ENCODE measurements around the gene R3HDM2. TPM values are rescaled to one million over a fixed set of nuclear protein-coding genes. Genes with fewer than 3 reads are reported as not detected.
A peak's percentile ranks its signal among the peaks of the same experiment; 100 is the strongest.

Gene R3HDM2
- total and polyA plus RNA-seq, 2 of the 13 experiments (the other 11 are each of a cell fraction or from before 2014, with no cell fraction given), result 11.1 to 23.5 TPM

DNA sequence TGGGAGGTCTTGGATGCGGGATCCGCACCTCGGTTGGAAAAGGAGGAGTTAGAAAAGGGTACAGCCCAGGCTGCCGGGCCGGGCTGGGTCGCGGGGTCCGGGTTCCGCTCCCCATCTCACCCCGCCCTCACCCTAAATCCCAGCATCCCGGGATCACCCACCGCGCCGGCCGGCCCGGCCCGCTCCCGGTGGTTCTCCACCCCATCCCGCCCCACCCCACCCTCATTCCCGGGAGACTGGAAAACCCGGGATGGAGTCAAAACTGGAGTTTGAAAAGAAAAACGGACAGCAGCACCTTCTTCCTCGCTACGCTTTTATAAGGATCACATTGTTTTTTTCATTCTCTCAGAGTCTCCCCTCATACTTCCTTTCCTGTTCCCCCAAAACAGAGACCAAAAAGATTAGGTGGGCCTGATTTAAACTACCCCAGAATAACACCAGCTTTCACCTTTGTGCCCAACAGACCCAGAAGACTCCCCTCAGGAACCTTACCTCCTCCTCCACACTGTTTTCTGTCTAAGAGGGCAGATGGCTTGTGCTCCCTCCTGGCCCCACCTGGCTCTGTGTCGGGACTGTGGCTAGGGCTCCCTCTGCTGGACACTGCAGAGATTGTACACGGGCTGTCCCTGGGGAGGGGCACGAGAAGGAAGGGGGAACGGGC, 31.5 kb upstream of the R3HDM2 start:
- Histone ChIP-seq H3K4me3 (replicated peaks in 1 of 3; ENCODE audit: insufficient read depth in 1 of 3, low read depth in 2 of 3, low read length in 3 of 3) (peak overlapping the region; percentile 53 to 94 (median 68)), H3K9me3 (ENCODE audit: low read length) (no peaks in the 10 kb centered on the region), H3K27me3 (ENCODE audit: control insufficient read depth in 1 of 2, insufficient read depth in 2 of 2, low read length in 2 of 2) (peaks cover 0 to 35% of the 10 kb centered on the region in 2 experiments; a peak in 3 of 5 replicates), H2AFZ (ENCODE audit: low read length) (peak overlapping the region; percentile 88), H3K4me2 (ENCODE audit: low read depth, low read length) (peak overlapping the region; percentile 99), H3K36me3 (replicated peaks in 1 of 2; ENCODE audit: control insufficient read depth in 1 of 2, insufficient read depth in 2 of 2, low read length in 2 of 2) (no peaks in the 10 kb centered on the region), H3K4me1 (ENCODE audit: insufficient read depth, low read length) (peaks cover 50% of the 10 kb centered on the region), H3K9ac (ENCODE audit: insufficient read depth, low read depth, low read length) (peak overlapping the region; percentile 39; the same call in 1 of the 2 replicates), H3K79me2 (ENCODE audit: insufficient read depth, low read length) (no peaks in the 10 kb centered on the region), H4K20me1 (ENCODE audit: insufficient read depth, low read length) (no peaks in the 10 kb centered on the region), H3K27ac (ENCODE audit: extremely low read length, insufficient read depth, low read length) (no peak overlapping the region)
- BruUV-seq (replicated peaks), result no TSS peak
- ChIA-PET CTCF (ENCODE audit: low intra/inter-chr PET ratio, low total read pairs) (interaction anchor here (0.6 to 1.2 kb wide), 4 partner anchors 26 to 199 kb away, joined by 3 to 4 read pairs (median 4); no protein-coding TSS in a partner anchor), POLR2A (interaction anchor here (1.0 to 1.3 kb wide), 2 partner anchors 55 to 57 kb away, joined by 3 to 4 read pairs; no protein-coding TSS in a partner anchor)
- peak; percentile 86 for ATAC-seq
- WGBS (ENCODE audit: low lambda C conversion rate), result under 1% methylated on average over 11 of the region's 28 CpGs
- DNase-seq (ENCODE audit: low spot score), result peak; percentile 80
- peak; percentile 93 for FAIRE-seq
- intact Hi-C loops (cut with micrococcal nuclease; ENCODE audit: unreplicated experiment) (loop anchor here (2.0 kb wide), 1 partner anchor 24 kb away; no protein-coding TSS in a partner anchor), in situ Hi-C loops (cut with HindIII; ENCODE audit: extremely low pct_ligation_motif_present, low pct_unique_long_range_greater_than_20kb) (no loop called here)
- no peak for TF ChIP-seq KDM6A (CRISPR knock-in tag; IDR thresholded peaks at IDR 0.05; ENCODE audit: low read depth)
- TF ChIP-seq NFKB2 (CRISPR knock-in tag; IDR thresholded peaks at IDR 0.05; ENCODE audit: borderline replicate concordance), result peak; percentile 2; the same call in 1 of the 2 replicates
- TF ChIP-seq IRF2 (CRISPR knock-in tag; IDR thresholded peaks at IDR 0.05), result peak; percentile 17; the same call in 1 of the 2 replicates
- TF ChIP-seq SMC3 (IDR thresholded peaks at IDR 0.05; ENCODE audit: low read length), result peak; percentile 45; the same call in 1 of the 2 replicates
- peak; percentile 78 to 84 for TF ChIP-seq HMGXB4 (CRISPR knock-in tag; IDR thresholded peaks at IDR 0.05; ENCODE audit: borderline replicate concordance in 1 of 2, low read depth in 1 of 2)
- TF ChIP-seq THAP11 (CRISPR knock-in tag; IDR thresholded peaks at IDR 0.05), result peak; percentile 52; the same call in 1 of the 2 replicates
- no peak for TF ChIP-seq CHD4 (IDR thresholded peaks at IDR 0.05; ENCODE audit: borderline replicate concordance, low read length)
- TF ChIP-seq, protein P1, sequence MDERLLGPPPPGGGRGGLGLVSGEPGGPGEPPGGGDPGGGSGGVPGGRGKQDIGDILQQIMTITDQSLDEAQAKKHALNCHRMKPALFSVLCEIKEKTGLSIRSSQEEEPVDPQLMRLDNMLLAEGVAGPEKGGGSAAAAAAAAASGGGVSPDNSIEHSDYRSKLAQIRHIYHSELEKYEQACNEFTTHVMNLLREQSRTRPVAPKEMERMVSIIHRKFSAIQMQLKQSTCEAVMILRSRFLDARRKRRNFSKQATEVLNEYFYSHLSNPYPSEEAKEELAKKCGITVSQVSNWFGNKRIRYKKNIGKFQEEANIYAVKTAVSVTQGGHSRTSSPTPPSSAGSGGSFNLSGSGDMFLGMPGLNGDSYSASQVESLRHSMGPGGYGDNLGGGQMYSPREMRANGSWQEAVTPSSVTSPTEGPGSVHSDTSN (CRISPR knock-in tag; IDR thresholded peaks at IDR 0.05), result no peak
- TF ChIP-seq ZNF782 (CRISPR knock-in tag; IDR thresholded peaks at IDR 0.05; ENCODE audit: borderline replicate concordance), result no peak
- no peak for TF ChIP-seq ZNF17 (CRISPR knock-in tag; IDR thresholded peaks at IDR 0.05)
- TF ChIP-seq ZNF317 (CRISPR knock-in tag; IDR thresholded peaks at IDR 0.05), result no peak
- no peak for TF ChIP-seq YEATS2 (CRISPR knock-in tag; IDR thresholded peaks at IDR 0.05; ENCODE audit: borderline replicate concordance)
- TF ChIP-seq KDM2A (CRISPR knock-in tag; IDR thresholded peaks at IDR 0.05; ENCODE audit: borderline replicate concordance, low read depth), result peak; percentile 83; the same call in 1 of the 2 replicates
- no peak for TF ChIP-seq NAIF1 (CRISPR knock-in tag; IDR thresholded peaks at IDR 0.05; ENCODE audit: borderline replicate concordance)
- no peak for TF ChIP-seq SNAPC5 (CRISPR knock-in tag; IDR thresholded peaks at IDR 0.05; ENCODE audit: borderline replicate concordance)
- TF ChIP-seq, protein P2, sequence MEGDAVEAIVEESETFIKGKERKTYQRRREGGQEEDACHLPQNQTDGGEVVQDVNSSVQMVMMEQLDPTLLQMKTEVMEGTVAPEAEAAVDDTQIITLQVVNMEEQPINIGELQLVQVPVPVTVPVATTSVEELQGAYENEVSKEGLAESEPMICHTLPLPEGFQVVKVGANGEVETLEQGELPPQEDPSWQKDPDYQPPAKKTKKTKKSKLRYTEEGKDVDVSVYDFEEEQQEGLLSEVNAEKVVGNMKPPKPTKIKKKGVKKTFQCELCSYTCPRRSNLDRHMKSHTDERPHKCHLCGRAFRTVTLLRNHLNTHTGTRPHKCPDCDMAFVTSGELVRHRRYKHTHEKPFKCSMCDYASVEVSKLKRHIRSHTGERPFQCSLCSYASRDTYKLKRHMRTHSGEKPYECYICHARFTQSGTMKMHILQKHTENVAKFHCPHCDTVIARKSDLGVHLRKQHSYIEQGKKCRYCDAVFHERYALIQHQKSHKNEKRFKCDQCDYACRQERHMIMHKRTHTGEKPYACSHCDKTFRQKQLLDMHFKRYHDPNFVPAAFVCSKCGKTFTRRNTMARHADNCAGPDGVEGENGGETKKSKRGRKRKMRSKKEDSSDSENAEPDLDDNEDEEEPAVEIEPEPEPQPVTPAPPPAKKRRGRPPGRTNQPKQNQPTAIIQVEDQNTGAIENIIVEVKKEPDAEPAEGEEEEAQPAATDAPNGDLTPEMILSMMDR (CRISPR knock-in tag; IDR thresholded peaks at IDR 0.05), result peak; percentile 96
- no peak for TF ChIP-seq ARID2 (CRISPR knock-in tag; IDR thresholded peaks at IDR 0.05; ENCODE audit: borderline replicate concordance)
- TF ChIP-seq PITX1 (CRISPR knock-in tag; IDR thresholded peaks at IDR 0.05), result no peak
- TF ChIP-seq ZNF557 (CRISPR knock-in tag; IDR thresholded peaks at IDR 0.05), result no peak
- peak; percentile 77 for TF ChIP-seq SAP130 (CRISPR knock-in tag; IDR thresholded peaks at IDR 0.05; ENCODE audit: low read depth)
